ENCODE data around the gene UBE2E2. TPM values are rescaled to one million over a fixed set of nuclear protein-coding genes. Genes with fewer than 3 reads are reported as not detected.

Gene UBE2E2
- total RNA-seq, 1 donor from 2014 or later, result 89.8 TPM

DNA sequence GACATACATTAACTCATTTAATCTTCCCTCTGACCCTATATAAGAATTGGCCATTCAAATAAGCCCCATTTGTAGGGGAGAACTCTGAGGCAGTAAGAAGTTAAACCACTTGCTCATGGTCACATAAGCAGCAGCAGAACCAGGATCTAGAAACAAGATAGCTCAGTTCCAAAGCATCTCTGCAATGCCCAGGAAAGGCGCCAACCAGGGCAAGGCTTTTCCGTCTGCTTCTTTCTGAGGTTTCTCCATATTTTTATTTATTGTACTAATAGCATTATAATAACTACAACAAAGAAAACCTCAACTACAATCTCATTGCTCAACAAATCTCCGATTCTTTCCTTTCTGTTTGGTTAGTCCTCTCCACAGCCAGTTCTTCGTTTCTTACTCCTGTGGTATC, 4.3 kb upstream of the UBE2E2 start:
- H3K4me3 Mint-ChIP-seq, result no peak overlapping the region
- no peak overlapping the region for H3K27ac ChIP-seq
- H3K4me2 ChIP-seq, result no peak overlapping the region
- H3K9me3 ChIP-seq (ENCODE audit: low read depth), result no peaks in the 10 kb centered on the region
- TF ChIP-seq, protein P1, sequence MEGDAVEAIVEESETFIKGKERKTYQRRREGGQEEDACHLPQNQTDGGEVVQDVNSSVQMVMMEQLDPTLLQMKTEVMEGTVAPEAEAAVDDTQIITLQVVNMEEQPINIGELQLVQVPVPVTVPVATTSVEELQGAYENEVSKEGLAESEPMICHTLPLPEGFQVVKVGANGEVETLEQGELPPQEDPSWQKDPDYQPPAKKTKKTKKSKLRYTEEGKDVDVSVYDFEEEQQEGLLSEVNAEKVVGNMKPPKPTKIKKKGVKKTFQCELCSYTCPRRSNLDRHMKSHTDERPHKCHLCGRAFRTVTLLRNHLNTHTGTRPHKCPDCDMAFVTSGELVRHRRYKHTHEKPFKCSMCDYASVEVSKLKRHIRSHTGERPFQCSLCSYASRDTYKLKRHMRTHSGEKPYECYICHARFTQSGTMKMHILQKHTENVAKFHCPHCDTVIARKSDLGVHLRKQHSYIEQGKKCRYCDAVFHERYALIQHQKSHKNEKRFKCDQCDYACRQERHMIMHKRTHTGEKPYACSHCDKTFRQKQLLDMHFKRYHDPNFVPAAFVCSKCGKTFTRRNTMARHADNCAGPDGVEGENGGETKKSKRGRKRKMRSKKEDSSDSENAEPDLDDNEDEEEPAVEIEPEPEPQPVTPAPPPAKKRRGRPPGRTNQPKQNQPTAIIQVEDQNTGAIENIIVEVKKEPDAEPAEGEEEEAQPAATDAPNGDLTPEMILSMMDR (IDR thresholded peaks at IDR 0.05), result no peak
- no peak for TF ChIP-seq EZH2phosphoT487 (IDR thresholded peaks at IDR 0.05)
- no peak for TF ChIP-seq EZH2 (IDR thresholded peaks at IDR 0.05)
- H3K9ac ChIP-seq, result no peak overlapping the region
- DNase-seq (ENCODE audit: low spot score), result no peak
- no peaks in the 10 kb centered on the region for H4K20me1 ChIP-seq (ENCODE audit: low read depth)
- no peak overlapping the region for H3K27ac Mint-ChIP-seq
- H3K79me2 ChIP-seq (ENCODE audit: low read depth), result peaks cover 2% of the 10 kb centered on the region
- H3F3A ChIP-seq (ENCODE audit: low read depth), result peaks cover 18% of the 10 kb centered on the region
- peaks cover 25% of the 10 kb centered on the region for H3K27me3 ChIP-seq
- peaks cover 3% of the 10 kb centered on the region for H3K4me1 ChIP-seq
- H3K9me3 Mint-ChIP-seq, result no peaks in the 10 kb centered on the region
- H3K36me3 Mint-ChIP-seq, result no peaks in the 10 kb centered on the region
- H3K4me3 ChIP-seq, result no peak overlapping the region
- no peak overlapping the region for H2AFZ ChIP-seq (replicated peaks)
- no peaks in the 10 kb centered on the region for H3K36me3 ChIP-seq
- H3K27me3 Mint-ChIP-seq (ENCODE audit: insufficient read depth, low read depth), result peaks cover 6% of the 10 kb centered on the region
- peaks cover 9% of the 10 kb centered on the region for H3K4me1 Mint-ChIP-seq

DNA sequence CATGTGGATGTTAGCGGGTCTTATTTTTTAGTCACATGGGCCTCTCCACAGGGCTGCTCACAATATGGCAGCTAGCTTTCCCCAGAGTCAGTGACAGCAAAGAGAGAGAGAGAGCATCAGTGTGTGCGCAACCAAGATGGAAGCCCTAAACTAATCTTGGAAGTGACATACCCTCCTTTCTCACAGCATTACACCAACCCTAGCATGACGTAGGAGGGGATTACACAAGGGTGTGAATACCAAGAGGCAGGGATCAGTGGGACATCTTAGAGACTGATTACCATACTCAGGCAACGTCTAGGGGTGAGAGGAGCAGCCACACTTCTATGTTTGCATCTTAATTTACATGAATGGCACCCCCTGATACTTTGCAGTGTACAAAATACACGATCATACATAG, 3.5 kb upstream of the UBE2E2 start:
- H3K4me1 Mint-ChIP-seq, result peaks cover 12% of the 10 kb centered on the region
- TF ChIP-seq EZH2 (IDR thresholded peaks at IDR 0.05) (no peak), EZH2phosphoT487 (IDR thresholded peaks at IDR 0.05) (no peak)
- TF ChIP-seq, protein P1 (IDR thresholded peaks at IDR 0.05), result no peak
- peaks cover 10% of the 10 kb centered on the region for H3K79me2 ChIP-seq (ENCODE audit: low read depth)

GRCh38 chr3:23201154-23201838, 1.8 kb upstream of the UBE2E2 start:
- Histone ChIP-seq H3K79me2 (ENCODE audit: low read depth) (peaks cover 27% of the 10 kb centered on the region), H3K27ac (no peak overlapping the region), H3K36me3 (no peaks in the 10 kb centered on the region), H3K9ac (no peak overlapping the region), H3K9me3 (ENCODE audit: low read depth) (no peaks in the 10 kb centered on the region), H3K4me1 (peaks cover 17% of the 10 kb centered on the region), H3K4me2 (no peak overlapping the region), H3F3A (ENCODE audit: low read depth) (peaks cover 19% of the 10 kb centered on the region), H2AFZ (replicated peaks) (no peak overlapping the region), H3K27me3 (peaks cover 25% of the 10 kb centered on the region), H3K4me3 (no peak overlapping the region), H4K20me1 (ENCODE audit: low read depth) (peaks cover 8% of the 10 kb centered on the region)
- Mint-ChIP-seq H3K27me3 (ENCODE audit: insufficient read depth, low read depth) (peaks cover 8% of the 10 kb centered on the region), H3K27ac (no peak overlapping the region), H3K9me3 (no peaks in the 10 kb centered on the region), H3K4me3 (peak overlapping the region; percentile 86), H3K36me3 (no peaks in the 10 kb centered on the region), H3K4me1 (peaks cover 16% of the 10 kb centered on the region)
- no peak for DNase-seq (ENCODE audit: low spot score)
- TF ChIP-seq EZH2 (IDR thresholded peaks at IDR 0.05) (no peak), EZH2phosphoT487 (IDR thresholded peaks at IDR 0.05) (no peak)
- TF ChIP-seq, protein P1 (IDR thresholded peaks at IDR 0.05), result no peak

More for the DNA sequence above, 3.5 kb upstream of the UBE2E2 start:
- Histone ChIP-seq H3K9me3 (ENCODE audit: low read depth) (no peaks in the 10 kb centered on the region), H3F3A (ENCODE audit: low read depth) (peaks cover 19% of the 10 kb centered on the region), H3K27me3 (peaks cover 25% of the 10 kb centered on the region), H3K9ac (no peak overlapping the region), H3K27ac (no peak overlapping the region), H4K20me1 (ENCODE audit: low read depth) (no peaks in the 10 kb centered on the region), H3K4me2 (no peak overlapping the region), H3K4me3 (no peak overlapping the region), H2AFZ (replicated peaks) (no peak overlapping the region), H3K4me1 (peaks cover 7% of the 10 kb centered on the region), H3K36me3 (no peaks in the 10 kb centered on the region)
- peaks cover 8% of the 10 kb centered on the region for H3K27me3 Mint-ChIP-seq (ENCODE audit: insufficient read depth, low read depth)
- H3K36me3 Mint-ChIP-seq, result no peaks in the 10 kb centered on the region
- no peak overlapping the region for H3K4me3 Mint-ChIP-seq
- H3K27ac Mint-ChIP-seq, result no peak overlapping the region
- H3K9me3 Mint-ChIP-seq, result no peaks in the 10 kb centered on the region
- peak; percentile 24 for DNase-seq (ENCODE audit: low spot score)
